HG03103 (cell line): ENCODE results near the gene S100A10.

Experiments
- ATAC-seq: cut with Tn5 transposase; IDR thresholded peaks from one replicate; pipeline ENCODE4 v1.9.1; 2021; ENCODE audit warnings: low read depth; ENCODE audit not compliant: unreplicated experiment

Gene S100A10

DNA sequence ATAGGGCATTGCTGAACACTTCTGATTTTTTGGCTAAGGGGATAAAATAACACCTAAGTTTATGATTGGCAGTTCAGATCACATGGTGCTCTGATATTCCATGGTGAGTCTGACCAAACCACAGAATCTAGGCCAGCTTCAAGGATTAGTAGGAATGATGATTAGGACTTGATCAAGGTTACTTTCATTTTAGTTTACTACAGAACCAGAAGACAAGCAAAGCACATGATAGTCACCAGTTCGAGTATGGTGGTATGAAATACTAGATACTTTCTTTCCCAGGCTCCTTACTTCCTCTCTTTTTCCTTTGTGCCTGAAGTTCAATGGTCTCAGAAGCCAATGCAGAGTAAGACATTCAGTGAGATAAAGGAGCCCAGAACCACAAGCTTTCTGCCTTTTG, 26.6 kb downstream of the S100A10 start:
- ATAC-seq = no peak

DNA sequence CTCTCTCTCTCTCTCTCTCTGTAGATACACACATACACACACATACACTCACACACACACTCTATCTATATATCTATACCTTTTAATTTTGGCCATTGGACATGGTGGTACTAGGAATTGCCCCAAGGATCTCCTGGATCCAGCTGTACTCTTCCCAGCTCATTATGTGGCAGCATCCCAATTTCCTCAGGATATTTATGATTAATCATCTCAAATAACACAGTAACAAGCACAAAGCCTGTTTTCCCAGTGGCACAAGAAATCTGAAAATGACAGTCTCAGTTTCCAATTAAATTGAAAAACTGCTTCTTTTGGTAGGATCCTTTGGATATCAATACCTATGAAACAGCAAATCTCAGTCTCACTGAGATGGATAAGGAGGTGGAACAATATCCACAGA, 27.6 kb downstream of the S100A10 start:
- ATAC-seq = no peak

DNA sequence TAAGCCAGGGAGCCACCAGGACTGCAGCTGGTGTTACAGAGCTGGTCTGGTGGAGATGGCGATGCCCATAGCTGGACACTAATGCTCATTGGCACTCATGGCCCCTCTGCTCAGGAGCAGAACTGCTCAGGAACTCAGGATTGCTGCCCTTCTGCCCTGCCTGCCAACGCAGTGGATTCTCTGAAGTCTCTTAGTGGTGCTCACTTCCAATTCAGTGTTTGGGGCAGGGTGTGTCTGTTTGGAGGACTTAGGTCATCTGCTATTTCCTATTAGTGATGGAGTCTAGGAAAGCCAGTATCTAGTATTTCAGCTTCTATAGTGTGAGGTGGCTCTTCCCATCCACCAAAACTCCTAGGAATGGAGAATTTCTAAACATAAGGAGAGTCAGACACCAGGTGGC, 29.1 kb downstream of the S100A10 start:
- ATAC-seq = no peak

DNA sequence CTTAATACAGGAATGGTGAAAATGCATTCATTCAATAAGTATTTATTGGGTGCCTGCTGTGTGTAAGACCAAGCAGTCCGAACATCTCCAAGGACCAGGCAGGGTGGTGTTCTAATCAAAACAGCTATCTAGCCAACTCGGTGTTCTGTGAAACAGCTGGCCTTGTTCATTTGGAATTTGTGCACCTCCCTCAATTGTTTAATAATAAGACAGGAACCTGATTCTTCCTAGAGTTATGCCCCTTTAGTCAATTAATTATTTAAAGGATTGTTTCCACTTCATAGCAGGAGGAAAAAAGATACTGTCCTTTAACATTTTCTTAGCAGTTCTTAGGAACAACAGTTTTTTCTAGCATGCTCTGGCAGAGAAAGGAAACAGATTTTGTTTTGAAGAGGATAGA, 30.4 kb downstream of the S100A10 start:
- no peak for ATAC-seq

DNA sequence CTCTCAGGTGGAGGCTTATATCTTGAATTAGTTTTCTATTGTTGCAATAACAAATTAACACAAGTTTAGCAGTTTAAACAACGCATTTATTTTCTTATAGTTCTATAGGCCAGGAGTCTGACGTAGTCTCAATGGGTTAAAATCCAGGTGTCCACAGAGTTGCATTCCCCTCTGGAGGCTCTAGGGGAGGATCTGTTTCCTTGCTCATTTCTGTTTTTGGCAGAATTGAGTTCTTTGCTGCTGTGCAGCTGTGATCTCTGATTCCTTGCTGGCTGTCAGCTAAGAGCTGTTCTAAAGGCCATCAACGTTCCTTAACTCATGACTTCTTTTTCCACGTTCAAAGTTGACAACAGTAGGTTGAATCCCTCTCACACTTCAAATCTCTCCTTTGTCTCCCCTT, 31.8 kb downstream of the S100A10 start:
- no peak for ATAC-seq

DNA sequence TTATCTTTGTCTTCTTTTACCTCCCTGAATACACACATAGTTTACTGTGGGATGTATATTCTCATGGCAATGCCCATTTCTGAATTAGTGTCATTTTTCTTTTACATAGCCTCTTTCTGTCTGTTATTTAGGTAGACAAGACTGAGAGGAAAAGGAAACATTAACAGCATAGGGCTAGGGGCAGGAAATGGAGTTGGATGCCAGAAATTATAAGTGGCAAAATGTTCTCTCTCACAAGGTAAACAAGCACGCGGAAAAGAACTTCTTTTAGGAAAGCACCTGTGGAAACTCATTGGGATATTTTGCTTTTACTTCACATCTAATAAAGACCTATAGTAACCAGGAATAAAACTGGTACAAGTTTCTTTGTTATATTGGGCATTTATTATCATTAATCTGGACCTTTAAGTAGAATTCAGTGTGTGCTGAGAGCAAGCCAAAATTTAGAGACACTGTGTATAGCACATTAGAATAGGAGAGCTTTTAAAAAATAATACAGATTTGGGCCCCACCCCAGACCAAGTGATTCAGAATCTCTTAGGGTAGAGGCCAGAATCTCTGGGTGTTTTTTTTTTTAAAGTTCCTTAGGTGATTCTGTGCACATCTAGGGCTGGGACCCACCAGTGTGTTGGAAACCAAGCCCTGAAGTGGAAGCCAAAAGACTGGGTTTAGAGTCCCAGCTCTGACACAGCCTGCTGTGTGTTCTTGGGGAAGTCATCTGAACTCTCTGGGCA, 32.7 kb downstream of the S100A10 start:
- ATAC-seq = no peak

DNA sequence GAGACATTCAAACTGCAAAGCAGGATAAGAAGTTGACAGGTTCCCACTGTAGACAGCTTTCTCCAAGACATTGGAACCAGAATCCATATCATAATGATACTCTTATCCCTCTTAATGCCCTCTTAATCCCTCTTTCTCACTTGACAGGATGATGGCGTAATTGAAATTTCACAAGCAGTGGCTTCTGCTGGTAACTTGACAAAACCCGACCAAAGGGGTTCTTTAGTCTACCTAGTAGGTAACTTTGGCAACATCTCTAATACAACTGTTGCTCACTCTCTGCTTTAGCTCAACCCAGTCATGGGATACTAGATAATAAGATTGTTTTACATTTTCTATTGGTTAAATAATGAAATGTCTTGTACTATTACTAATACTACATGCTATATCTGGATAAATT, 34.7 kb downstream of the S100A10 start:
- ATAC-seq = no peak

DNA sequence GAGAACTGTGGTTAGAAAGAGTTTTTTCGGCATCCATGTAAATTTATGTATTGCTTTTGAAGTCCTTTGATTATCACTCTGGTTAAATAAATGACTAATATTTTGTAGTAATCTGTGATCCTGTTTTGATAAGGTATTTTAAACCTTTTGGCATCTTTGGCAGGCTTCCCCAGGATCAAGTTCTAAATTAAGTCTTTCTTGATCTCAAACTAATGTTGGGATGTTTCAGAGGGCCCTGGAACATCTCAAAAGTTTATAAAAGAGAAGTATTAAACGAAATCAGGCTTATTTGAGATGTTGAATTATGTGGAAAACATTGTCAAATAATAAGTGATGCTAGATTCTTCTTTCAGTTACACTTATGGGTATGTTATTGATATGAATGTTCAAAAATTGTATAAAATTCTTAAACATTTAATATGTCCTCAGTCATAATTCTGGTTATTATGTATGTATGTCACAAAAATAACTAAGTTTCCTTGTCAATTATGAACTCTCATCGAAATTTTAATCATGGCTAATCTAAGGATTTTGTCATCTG, 36.6 kb downstream of the S100A10 start:
- ATAC-seq = no peak

DNA sequence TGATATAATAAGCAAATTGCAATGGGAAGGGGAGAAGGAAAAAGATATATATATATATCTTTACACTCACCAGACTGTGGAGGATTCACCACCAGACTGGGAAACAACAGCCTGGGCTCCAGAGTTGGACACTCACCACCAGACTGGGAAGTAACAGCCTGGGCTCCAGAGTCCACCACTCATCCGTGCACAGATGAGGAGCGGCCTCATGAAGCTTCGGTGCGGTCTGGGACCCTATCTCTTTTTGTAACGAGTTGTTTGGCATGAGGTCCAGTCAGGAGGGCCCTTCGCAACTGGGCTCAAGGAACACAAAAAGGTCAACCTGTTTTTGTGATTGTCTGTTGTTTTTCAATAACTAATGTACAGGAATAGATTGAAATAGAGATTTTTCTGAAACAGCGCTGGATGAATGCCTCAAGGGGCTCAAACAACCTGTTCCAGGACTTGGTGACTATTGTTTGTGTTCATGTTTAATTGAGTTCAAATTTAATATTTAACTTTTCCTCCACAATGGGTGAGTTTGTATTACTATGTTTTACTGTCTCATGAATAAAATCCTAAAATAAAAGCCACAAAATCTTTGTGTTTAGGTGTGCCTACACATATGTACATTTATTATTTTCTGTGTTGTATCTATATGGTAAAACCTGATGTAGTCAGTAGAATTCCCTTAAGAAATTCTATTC, 40.1 kb downstream of the S100A10 start:
- ATAC-seq = no peak

DNA sequence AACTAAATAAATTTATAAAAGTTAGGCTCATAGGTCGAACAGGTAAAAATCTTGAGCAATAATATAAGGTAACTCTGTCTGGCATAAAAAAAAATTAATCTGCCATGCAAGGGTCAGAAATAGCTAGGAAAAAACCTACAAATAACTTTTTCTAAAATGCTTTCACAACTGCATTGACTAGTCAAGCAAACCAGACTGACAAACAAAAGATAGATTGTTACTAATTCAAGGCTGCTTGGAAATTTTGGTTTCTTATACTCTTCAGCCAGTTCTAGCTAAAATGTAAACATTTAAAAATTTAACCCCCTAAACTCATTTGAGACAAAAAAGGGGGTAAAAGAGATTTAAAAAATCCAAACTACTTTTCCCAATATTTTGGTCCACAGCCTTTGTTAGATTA, 40.8 kb downstream of the S100A10 start:
- ATAC-seq = no peak

DNA sequence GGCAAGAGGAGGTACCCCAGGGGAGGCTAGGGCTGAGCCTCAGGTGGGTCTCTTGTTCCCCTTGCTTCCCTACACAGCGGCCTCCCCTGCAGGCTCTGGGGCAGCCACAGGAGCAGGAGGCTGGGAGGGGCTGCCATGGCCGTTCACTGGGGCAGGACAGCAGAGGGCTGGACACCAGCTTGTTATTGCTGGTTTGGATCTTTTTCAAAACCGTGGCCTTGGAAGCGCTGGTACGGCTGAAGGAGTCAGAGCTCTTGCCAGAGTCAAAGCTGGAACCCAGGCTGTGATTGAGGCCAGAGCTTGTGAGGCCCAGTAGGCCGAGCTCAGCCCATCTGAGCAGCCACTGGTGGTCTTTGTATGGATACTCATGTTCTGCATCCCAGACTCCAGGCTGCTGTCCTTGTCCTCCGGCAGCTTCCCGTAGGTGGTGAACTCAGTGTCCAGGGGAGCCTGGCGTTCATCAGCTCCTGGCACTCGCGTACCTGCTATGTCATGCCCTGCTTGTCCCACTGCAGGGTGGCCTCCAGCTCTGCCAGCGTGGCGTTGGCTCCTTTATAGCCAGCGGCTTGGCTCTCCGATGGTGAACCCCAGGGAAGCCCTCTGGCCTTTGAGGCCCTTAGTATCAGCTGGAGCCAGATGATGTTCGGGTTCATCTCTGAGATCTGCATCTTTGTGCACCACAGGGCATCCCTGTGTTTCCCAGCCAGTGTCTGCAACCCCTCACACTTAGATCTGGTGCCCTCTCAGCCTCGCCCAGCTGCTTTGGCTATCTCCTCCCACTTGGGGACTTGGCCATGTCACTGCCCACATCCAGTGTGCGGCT, 44.1 kb downstream of the S100A10 start:
- ATAC-seq = no peak

DNA sequence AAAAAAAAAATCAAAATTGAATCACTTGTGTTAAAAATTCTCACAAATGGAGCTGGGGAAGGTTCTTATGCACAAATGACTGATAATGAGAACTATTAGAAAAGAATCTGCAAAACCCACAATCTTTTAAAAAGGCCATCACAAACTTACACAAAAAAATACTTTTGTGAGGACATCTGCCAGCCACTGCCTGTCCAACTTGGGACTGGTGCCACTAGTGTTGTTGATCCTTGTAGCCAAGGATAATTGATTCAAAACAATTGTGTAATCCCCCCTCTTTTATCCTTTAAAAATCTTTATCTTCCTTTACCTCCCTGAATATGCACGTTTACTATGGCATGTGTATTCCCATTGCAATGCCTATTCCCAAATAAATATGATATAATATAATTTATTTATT, 45.2 kb downstream of the S100A10 start:
- no peak for ATAC-seq

DNA sequence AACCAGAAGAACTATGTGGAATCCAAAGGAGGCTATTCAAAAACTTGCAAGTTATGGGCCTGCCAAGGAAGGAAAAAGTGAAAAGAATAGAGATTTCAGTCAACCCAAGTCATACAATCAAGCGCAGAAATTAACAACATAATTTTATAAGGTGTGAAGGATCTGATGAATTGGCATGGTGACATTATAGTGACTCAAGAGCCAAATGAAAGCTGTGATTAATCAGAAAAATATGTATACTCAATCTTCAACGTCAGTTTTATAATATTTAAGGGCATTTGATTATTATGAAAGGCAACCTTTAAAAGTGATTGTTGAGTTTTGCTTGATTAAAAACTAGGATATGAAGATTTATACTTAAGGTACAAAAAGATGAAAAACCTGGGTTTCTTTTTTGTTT, 46.5 kb downstream of the S100A10 start:
- no peak for ATAC-seq

DNA sequence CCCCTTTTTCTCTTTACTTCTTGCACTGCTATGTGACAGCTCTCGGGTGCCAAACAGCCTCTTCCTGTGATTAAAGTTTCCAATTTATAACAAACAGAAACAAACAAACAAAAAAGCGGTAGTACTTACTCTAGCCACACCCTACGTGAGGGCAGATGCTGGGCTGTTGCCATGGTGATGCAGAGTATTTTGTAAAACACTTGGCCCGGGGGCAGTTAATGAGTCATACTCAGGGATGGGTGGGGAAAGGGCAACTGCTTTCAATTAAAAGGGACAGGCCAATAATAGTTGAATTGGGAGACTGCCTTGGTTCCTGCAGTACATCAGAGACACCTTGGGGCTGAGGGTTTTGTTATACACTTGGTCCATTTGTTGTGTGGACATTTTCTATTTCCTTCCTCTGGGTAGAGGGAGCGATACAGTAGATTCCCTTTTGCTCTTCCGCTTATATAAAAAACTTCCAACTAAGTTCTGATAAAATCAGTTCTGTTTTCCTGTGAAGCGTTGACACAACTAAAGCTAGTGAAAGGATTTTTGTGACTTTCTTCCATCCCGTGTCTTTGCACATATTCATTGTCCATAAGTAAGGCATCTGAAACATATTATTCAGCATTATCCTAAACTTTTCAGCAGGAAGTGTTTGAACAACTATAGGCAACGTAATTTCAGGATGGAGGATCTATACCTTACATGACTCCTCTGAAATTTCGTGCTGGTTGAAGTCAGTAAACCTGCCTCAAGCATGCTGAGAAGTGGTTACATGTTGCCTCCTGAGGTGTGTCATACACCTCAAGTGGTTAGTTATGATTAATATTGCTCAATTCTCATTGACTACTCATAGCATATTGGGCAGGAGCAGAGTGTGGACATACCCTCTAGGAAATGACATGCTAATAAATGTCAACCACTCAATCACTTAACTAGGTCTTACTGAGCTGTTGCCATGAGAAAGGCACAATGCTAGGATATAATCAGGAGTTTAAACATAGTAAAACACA, 47.6 kb downstream of the S100A10 start:
- no peak for ATAC-seq

DNA sequence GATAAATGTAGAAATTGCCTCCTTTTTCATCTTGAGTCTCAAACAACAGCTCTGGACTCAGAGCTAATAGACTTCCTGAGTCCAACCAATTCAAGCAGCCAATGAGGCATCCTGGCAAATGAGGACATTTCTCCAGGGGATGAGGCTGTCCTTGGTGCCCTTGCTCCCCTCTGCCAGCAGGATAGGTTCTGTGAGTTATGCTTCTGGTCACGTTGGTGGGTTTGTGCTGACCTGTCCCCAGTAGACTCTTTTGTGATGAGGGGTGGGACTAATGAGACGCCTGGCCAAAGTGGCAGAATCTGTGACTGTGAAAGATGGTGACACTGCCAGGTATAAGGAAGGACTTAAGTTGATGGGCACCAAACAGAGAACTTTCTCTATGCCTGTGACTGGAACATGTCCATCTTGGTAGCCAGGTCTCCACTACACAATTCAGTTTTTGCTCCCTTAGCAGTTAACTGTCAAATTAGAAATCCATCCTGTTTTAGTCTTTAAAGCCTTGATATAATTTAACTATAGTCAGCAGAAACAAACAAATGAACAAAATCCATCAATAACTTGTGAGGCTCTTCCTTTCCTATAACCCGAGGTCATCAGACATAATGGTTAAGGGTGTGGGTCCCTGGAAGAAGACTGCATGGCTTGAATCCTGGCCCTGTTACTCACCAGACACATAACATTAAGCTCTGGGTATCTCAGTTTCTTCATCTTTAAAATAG, 48.6 kb downstream of the S100A10 start:
- ATAC-seq = no peak

DNA sequence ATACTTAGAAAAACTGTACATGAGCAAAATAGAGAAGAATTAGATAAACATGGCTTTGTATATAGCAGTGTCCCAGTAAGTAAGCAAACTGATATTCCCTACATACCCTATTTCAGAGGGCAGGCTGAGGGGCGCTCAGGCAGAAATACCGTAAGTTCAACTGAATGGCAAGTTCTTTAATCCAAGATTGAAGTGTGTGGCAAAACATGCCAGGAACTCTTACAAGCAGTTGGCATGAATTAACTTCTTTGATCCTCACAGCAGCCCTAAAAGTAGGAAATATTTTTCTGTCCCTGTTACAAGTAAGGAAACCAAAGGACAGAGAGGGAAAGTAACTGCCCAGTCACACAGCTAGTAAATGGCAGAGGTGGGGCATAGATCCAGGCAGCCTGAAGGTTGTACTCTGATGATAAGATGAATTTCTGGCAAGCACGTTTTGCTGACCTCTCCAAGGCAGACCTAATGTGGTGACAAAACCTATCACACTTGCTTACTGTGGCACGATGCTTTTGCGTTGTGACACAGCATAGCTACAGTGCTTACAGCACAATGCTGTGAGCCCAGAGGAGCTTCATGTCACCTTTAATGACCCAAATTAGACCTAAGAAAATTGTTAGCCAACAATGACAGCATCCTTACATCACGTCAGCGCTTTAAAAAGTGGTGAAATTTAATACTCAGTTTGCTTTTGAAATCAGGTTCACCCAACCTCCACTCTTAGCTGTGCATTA, 49.4 kb downstream of the S100A10 start:
- ATAC-seq = no peak

DNA sequence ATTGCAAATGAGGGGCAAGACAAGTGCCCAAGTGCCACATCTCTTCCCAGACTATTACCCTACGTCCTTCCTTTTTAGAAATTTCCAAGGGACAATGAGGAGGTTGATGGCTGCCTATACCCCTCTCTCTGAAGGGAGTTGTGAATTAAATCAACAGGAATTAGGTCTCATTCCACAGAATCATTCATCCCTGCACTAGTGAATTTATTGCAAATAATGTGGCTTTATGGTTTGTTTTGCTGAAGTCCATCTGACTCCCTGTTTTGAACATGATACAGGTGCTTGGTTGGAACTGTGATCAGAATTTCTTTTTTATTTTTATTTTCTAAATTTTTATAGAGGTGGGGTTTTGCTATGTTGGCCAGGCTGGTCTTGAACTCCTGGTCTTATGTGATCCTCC, 50.1 kb downstream of the S100A10 start:
- no peak for ATAC-seq

DNA sequence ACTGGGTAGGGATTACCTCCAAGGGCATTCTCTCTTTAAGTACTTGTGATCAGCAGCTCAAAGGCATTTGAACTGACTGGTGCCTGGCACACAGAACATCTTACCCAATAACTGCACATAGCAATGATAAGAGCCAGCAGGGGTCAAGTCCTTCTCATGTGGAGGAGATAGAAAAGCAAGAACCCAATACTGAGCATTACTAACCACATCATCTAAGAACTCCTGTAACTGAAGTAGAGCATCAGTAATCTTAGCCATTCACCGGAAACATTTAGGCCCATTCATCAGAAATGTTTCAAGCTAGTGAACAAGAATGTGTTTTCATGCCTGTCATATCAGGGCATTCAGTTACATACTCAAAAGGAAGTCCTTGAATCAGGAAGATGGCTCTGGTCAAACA, 50.8 kb downstream of the S100A10 start:
- ATAC-seq = no peak

DNA sequence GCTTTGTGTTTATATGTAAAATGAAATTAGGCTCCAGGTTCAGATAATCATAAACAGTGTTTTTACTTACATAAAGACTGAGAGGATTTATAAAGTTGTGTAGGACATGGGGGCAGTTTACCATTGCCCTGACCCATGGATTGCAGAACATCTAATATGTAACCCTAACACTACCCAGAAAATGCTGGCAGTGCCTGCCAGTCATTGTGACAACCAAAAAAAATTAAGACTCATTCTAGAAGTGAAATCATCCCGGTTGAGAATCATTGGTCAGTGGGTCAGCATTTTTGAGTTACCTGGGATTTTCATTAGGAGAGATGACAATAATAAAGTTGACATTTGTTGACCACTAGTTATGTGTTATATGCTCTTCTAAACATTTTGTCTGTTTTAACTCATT, 53.1 kb downstream of the S100A10 start:
- no peak for ATAC-seq
